GM18505 (cell line): ENCODE results near the gene LGALS16.
"Not testable (repeated sequence)": the region's sequence is repeated elsewhere in the genome, so short reads cannot be mapped to it uniquely, and the experiment has no call there.

Experiments used
- ATAC-seq: cut with Tn5 transposase; IDR thresholded peaks from one replicate; pipeline ENCODE4 v1.9.1; 2021; ENCODE audit not compliant: unreplicated experiment
- POLR2A ChIP-seq: IDR thresholded peaks from 4 replicates; pipeline ENCODE4 v1.6.1; 2011; ENCODE audit warnings: borderline replicate concordance; ENCODE audit not compliant: insufficient read depth, insufficient read length; ENCODE audit errors: extremely low read depth

Gene LGALS16

DNA sequence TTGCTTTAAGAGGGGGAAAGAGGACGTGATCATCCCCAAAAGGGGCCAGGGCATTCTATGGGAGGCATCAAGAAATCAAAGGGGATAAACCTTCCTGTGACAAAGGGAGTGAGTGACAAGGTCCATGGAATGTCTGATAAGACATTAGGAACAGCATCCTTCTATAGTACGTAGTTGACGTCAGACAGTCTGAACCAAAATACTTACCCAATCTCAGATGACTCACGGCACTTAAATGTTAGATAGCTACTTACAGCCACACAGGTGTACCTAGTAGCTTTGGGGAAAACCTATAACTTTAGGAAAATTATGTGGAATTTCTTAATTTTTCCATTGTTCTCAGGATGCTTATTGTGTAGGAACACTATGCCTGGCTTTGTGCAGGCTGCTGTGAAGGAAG, 4.9 kb downstream of the LGALS16 start:
- TF ChIP-seq POLR2A: no peak
- no peak for ATAC-seq

GRCh38 chr19:39661565-39661964, 5.9 kb downstream of the LGALS16 start:
- no peak for ATAC-seq
- TF ChIP-seq POLR2A: no peak

DNA sequence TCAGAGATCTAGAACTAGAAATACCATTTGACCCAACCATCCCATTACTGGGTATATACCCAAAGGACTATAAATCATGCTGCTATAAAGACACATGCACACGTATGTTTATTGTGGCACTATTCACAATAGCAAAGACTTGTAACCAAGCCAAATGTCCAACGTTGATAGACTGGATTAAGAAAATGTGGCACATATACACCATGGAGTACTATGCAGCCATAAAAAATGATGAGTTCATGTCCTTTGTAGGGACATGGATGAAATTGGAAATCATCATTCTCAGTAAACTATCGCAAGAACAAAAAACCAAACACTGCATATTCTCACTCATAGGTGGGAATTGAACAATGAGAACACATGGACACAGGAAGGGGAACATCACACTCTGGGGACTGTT, 14.1 kb downstream of the LGALS16 start:
- ATAC-seq: not testable (repeated sequence)

GRCh38 chr19:39670998-39671397, 15.3 kb downstream of the LGALS16 start:
- no peak for TF ChIP-seq POLR2A
- no peak for ATAC-seq

- TF ChIP-seq POLR2A: no peak
- ATAC-seq: no peak
These were observed 16.1 kb downstream of the LGALS16 start for GRCh38 chr19:39671739-39672363.

DNA sequence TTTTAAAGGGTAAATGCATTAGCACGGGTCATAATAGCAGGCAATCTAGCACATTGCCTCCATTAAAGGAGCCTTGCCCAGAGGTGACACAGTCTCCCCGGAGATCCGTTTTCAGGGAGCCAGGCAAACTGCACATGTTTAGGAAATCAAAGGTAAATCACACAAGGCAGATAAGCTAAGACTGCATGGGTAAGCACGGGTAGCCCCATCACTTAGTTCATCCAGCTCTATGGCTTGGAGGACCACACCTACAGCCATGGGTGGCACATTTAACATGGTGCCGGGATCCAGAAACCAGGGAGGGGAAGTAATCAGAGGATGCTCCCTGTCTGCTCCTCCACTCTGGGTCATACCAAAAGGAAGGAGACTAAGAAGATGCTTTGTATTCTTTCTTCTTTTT, 16.8 kb downstream of the LGALS16 start:
- ATAC-seq: no peak
- no peak for TF ChIP-seq POLR2A

DNA sequence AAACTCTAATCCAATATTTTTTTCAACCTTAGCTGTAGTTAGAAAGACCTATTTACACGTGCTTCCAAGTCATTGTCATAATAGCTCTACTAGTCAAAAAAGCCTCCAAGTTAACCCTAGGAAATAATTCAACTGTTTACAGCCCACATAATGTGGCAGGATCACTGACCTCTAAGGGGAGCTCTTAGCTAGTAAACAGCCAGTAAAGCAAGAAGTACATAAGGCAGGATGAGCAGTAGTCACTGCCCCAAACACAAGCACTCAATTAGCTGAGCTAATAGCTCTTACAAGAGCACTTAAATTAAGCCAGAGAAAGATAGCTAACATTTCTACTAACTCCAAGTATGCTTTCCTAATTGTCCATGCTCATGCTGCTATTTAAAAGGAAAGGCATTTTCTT, 18.1 kb downstream of the LGALS16 start:
- ATAC-seq: not testable (repeated sequence)

DNA sequence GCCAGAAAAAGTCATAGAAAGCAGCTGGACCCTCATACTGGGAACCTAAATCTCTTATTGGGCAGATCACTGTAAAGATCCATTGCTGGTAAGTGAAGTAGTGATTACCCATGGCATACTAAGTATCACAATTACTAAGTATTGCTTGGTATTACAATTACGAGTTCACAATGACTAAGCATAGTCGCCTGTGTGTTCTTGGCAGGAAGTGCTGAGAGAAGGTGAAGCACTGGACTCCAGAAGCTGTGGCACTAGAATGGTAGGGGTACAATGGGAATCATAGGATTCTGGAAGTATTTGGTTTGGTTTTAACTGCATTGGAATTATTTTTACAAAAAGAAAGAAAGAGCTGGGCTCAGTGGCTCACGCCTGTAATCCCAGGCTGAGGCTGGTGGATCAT, 20.3 kb downstream of the LGALS16 start:
- ATAC-seq: no peak
- no peak for TF ChIP-seq POLR2A

DNA sequence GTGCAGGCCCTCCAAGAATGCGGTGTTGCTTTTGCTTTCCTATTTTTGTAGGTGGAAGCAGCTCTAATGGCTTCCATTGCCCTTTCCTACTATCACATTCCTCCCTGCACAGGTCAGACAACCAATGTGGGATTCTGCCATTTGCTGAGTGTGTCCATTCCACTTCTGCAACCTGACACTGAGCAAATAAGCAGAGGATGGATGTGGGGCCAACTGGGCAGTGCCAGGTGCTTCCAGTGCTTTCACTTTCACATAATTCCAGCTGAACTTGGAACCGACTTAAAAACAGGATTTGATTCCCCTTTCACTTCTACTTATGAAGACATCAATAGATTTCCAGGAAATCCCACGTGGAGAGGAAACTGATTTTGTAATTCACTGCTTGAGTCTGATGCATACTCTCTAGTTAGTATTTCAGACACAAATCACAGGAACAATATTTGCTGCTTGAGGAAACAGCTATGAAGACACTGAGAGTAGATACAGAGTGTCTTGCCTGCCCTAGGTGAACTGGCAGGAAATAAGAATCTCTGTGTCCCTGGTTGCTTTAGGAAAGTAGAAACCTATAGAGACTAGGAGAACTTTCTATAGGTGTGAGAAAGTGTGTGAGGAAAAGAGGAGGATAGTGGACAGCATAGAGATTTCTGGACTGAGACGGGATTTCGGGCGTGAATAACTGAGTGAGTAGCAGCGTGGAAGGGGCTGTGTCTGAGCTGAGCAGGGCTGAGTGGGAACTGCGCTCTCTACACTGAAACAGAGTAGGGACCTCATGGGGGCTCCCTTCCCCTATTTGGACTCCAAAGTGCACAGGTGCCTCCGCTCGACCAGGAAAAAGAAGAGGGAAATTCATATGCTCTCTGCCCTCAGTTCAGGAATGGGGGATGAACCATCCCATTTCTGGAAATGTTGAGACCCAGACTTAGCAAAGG, 22.5 kb downstream of the LGALS16 start:
- no peak for ATAC-seq
- TF ChIP-seq POLR2A: no peak

DNA sequence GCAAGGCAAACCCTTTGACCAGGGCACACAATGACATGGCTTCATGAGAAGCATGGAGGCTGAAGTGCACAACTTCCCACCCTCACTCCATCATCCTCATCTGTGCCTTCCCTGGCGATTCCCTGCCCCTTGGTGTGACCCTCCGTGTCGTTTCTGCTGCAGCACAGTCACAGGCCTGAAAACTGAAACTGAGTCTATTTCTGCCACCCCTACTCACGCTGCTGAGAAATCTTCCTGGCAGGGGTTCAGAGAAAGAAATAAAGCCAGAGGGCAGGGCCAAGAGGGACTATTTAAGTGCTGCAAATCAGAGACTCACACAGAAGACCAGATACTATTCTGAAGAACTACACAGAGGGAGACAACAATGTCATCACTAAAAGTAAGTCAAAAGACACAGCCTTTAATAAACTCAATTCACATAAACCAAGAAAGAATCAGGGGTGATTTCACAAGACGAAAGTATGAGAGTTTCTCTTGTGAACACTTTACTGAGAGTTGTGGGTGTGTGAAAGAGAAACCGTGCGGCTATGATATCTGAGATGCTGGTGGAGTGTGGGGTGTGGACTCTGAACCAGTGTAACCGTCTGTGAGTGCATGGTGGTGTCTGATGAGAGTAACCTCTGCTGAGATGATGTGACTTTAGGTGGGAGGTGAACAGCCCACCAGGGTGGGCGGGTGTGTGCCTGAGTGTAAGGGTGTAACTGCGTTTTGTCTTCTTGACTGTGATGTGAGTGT, 23.5 kb downstream of the LGALS16 start:
- peak; percentile 80 for TF ChIP-seq POLR2A
- ATAC-seq: no peak

- no peak for ATAC-seq
- TF ChIP-seq POLR2A: peak; percentile 62
These were observed 24.1 kb downstream of the LGALS16 start for GRCh38 chr19:39679791-39680168.

- no peak for ATAC-seq
- TF ChIP-seq POLR2A: no peak
These were observed 24.9 kb downstream of the LGALS16 start for GRCh38 chr19:39680593-39680992.

DNA sequence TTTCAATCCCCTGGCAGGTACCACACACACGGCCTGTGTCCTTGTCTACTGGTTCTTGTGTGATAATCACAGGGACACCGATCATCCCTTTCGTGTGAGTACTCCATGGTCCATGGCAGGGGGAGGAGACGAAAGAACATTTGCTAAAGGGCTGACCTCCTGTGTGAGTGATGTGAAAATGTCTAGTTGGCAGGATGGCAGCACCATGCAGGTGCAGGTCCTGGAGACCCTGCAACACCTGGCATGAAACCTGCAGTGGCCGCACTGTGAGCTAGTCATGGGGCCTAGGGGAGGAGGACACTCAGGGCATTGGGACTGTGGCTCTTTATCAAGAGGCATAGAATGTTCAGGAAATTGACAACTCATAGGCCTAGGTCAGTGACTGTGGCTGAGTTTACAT, 25.7 kb downstream of the LGALS16 start:
- no peak for ATAC-seq
- TF ChIP-seq POLR2A: no peak

DNA sequence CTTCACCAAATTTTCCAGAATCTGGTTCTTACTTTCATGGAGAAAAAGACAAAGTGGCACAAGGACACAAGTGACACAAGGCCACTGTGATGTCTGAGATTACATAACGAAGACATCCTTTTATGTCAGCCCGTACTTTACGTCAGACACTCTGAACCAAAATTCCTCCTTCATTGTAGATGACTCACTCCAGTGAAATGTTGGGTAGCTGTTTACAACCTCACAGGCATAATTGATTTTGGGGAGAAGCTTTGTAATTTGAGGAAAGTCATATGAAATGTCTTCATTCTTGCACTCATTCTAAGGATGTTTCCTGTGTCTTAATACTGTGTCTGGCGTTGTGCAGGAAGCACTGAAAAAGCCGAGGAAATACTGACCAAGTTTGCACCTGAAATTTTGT, 28.6 kb downstream of the LGALS16 start:
- no peak for TF ChIP-seq POLR2A
- no peak for ATAC-seq
